GM21447 (cell line): ENCODE results near the gene PRXL2B.
"Not testable (repeated sequence)": the region's sequence is repeated elsewhere in the genome, so short reads cannot be mapped to it uniquely, and the experiment has no call there.

ENCODE experiments used
- ATAC-seq: cut with Tn5 transposase; IDR thresholded peaks from one replicate; pipeline ENCODE4 v1.9.1; 2021; ENCODE audit not compliant: unreplicated experiment

PRXL2B gene

DNA sequence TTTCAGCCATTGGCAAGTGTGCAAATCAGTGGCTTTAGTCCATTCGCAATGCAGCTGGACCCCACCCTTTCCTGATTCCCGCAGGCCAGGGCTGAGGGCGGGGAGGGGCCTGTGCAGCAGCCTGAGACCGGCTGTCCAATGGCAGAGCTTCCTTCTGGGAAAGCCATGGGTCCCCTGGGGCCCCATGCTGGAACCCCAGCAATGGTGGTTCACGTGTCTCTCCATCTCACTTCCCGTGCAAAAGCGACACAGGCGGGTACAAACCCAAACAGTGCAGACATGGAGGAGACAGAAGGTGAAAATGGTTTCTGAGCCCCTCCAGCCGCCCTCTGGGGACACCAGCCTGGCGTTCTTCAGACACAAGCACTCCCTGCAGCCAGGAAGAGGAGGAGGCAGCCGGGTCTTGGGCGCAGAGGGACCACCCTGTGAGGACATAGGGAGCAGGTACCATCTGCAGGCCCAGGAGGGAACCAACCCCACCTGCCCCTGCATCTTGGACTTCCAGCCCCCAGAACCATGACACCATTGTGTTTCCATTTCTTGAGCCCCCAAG is 36.2 kb upstream of the PRXL2B start:
- not testable (repeated sequence) for ATAC-seq

DNA sequence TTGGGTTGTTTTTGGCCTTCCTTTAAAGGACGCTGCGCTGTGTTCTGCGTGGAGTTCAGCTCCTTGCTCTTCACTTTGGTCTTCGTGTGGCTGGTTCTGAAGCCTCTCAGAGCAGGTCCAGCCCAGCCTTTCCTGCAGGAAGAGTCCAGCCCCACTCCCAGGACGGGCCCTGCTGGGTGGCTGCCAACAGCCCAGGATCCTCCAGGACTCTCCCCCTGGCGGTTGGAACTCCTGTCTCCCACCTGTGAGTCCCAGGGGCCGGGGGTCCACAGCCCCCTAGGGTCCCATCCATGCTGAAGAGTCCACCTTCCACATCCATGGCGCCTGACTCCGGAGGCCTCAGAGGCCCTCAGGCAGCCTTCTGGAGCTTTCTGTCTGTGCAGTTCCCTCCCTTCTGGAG is 35.0 kb upstream of the PRXL2B start:
- not testable (repeated sequence) for ATAC-seq

DNA sequence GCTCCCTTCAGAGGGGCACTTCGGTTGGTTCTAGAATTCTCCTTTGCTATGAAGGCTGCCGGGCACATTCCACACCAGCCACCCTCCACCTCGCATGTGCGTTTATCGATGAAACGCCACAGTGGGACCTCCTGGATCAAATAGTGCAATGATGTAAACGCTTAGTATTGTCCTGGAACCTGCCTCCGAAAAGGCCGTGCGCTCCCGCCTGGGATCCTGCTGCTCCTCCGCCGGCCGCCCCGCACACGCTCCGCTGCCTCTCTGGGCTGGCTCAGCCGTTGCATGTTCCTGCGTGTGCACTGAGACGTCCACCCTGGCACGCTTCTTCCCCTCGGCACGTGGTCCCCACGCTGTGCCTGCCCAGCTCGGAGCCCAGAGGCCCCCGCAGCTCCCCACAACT is 34.4 kb upstream of the PRXL2B start:
- ATAC-seq: no peak

DNA sequence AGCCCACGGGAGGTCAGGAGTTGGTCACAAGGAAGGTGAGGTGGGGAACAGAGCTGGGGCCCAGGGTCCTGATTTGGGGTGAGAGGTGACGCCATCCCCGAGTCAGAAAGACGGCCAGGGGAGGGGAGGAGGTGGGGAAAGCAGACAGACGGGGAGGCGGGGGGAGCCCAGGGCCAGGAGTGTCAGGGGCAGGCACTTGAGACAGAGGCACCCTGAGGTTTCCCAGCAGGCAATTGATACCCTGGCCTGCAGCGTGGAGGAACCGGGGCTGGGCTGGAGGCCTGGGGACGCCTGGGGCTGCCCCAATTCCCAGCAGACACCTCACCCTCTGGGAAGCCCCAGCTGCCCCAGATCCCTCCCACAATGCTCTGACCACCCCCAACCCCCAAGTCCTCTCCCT is 33.5 kb upstream of the PRXL2B start:
- not testable (repeated sequence) for ATAC-seq

DNA sequence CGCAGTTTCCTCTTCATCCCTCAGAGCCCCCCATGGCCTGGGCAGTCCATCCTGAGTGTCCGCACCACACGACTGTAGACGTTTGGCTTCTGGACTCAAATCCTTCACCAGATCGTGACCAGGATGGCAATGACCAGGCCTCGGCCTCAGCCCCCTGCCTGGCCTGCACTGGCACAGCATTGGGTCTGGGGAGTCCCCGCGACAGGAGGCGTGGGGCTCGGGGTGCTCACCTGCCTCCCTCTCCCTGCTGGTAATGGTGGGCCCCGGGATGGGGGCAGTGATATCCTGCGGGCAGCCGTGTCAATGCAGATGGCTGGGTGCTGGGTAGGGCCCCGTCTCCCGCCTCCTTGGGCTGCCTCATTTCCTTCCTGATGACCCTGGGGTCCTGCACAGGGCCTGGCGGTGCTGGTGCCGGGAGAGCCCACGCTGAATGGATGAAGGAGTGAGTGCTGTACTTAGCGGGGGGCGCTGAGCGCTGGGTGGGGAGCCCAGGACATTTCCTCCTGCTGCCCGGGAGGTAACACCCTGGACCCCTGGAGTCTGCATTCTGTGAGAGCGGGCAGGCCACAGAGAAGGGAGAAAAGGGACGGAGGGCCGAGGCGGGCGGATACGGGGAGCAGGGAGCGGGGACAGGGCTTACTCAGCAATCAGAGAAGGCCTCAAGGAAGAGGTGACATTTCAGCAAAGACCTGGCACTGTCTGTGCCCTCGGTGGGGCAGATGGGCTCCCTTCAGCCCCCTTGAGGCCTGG is 32.5 kb upstream of the PRXL2B start:
- ATAC-seq: no peak

DNA sequence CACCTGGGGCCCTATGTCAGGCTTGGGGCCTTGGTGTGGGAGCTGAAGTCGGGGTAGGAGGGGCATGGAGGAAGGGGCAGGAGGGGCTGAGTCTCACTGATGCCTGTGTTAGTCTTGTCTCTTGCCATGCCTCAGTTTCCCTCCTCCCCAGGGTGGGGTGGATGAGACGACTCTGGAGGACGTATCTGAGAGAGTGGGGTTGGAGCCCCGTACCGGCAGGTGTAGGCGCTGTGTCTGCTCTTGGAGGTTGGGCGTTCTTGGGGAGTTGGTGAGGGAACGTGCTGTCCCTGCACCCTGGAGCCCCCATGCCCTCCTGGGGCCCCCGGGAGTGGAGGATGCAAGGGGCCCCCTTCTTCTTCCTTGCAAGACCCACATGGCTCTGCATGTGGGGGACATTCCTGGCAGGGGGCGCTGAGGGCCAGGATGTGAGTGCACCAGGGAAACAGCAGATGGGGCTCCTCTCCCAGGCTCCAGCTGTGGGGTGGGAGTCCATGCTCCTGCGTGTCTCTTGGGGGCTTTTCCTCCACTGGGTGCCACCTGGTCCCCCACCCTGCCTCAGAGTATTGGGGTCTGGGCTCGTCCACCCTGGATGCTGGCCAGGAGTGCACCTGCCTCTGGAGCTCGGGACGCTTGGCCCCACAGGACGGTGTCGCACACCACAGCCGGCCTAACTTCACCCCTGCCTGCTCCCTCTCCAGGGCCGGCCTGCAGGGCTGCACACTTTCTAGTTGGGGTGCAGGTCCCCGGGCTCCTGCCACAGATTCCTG is 31.8 kb upstream of the PRXL2B start:
- no peak for ATAC-seq

DNA sequence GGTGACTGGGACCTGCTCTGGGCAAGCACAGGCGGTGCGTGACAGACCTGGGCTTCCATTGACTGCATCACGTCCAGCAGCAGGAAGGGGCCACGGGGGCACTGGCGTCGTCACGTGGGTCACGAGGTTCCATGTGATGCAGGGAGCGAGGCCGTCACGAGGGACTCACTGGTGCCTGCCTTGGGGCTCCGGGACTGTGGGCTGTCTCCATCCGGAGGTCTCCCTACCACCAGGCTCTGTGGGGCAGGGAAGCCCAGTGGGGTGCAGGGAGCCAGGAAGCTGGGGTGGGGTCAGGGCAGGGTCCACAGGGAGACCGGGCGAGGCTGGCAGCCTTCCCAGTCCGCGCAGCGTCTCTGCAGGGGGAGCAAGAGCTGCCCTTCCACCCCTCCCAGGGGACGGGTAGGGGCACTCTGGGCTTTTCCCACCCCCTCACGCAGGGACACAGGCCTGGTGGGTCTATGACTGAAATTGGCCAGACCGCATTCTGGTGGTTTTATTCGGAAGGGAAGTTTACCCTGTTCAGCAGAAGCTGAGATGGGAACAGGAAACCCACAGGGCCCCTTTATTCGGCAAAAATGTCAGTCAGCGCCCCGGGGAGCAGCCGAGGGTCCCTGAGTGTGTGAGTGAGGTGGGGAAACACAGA is 30.8 kb upstream of the PRXL2B start:
- peak; percentile 43 for ATAC-seq

DNA sequence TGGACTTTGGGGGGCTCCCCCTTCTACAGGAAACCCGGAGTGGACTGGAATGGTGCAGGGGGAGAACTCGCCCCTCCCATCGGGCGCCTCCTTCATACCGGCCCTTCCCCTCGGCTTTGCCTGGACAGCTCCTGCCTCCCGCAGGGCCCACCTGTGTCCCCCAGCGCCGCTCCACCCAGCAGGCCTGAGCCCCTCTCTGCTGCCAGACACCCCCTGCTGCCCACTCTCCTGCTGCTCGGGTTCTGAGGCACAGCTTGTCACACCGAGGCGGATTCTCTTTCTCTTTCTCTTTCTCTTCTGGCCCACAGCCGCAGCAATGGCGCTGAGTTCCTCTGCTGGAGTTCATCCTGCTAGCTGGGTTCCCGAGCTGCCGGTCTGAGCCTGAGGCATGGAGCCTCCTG is 30.3 kb upstream of the PRXL2B start, which contains the start of gene TNFRSF14:
Gene TNFRSF14 (plus strand): TSS at position 95 of the 401 bp plus-strand sequence. CDS start 294 bp downstream, at position 389.
- peak; percentile 33 for ATAC-seq

DNA sequence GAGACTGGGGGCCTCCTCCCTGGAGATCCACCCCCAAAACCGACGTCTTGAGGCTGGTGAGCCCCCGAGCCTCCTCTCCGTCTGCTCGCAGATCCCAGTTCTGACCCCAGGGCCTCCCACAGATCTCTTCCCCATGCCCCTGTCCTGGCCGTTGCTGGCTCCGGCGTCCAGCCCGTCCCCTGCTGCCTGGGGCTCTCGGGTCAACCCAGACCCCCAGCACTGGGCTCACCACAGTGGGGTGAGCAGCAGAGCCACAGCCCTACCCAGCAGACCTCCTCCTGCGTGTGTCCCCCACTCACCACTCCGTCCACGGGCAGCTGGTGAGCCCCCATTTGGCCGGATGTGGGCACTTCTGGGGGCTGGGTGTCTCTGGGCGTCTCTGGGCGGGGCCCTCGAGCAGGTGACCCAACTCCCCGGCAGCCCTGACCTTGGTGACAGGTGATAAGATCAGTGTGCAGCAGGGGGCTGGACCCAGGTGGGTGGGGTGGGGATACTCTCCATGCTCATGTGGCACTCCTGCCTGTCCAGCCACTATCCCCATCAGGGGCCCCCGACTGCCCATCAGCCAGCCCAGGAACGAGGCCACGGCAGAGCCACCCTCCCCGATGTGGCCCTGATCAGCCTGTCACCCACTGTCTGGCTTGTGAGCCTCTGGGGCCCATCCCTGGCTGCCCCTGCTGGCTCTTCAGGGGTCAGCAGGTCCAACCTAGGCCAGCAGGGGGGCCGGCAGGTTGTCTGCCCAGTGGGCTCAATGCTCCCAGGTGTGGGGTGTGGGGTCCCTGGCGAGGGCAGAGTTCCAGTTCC is 29.7 kb upstream of the PRXL2B start:
- no peak for ATAC-seq

DNA sequence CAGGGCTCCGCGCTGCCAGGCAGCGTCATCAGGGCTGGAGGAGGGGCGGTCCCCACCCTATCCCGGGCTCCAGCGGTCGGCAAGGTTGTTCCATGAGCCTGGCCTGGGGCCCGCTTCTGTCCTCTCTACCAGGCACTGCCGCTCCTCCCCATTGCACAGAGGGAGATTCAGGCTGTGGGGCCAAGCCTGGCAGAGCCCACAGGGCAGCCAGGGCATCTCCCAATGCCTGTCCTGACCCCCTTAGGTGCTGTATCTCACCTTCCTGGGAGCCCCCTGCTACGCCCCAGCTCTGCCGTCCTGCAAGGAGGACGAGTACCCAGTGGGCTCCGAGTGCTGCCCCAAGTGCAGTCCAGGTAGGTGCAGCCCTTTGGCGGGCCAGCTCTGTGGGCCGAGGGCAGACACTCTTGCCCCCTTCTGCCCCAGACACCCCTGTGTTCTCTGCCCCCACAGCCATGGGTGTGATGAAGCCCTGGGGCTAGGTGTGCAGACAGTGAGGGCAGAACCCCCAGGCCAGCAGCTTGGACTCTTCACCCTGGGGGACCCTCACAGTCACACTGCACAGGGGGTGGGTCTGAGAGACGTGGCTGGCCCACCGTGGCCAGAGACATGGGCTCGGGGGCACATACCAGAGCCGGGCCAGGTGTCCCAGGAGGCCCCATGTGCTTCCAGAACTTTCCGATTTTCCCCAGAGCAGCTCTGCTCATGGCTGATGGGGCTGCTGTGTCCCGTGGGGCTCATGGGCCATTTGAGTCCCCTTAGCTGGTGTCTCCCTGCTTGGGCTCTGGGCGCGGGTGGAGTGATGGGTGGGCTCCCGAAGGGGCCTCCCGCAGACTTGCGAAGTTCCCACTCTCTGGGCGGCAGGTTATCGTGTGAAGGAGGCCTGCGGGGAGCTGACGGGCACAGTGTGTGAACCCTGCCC is 28.8 kb upstream of the PRXL2B start:
- ATAC-seq: no peak

DNA sequence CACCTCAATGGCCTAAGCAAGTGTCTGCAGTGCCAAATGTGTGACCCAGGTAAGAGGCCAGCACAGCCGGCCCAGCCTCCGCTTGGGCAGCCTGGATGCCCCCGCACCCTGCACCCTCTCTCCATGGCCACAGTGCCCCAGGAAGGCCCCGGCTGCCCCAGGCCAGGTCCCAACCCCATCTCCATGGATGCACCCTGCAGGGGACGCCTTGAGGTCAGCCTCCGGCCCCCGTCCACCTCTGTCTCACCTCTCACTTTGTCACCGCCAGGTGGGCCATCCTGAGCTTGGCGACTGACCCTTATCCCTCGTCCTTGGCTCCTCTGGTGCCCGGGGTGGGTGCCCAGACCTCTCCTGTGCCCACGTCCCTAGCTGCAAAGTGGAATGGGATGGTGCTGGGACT is 28.2 kb upstream of the PRXL2B start:
- ATAC-seq: no peak

DNA sequence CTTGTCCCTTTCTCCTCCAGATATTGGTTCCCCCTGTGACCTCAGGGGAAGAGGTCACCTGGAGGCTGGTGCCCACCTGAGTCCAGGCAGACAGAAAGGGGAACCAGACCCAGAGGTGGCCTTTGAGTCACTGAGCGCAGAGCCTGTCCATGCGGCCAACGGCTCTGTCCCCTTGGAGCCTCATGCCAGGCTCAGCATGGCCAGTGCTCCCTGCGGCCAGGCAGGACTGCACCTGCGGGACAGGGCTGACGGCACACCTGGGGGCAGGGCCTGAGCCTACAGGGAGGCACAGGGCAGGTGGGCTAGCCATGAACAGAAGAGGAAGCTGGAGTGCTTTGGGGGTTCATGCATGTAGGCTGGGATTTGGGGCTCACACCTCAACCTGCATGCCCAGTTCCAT is 27.7 kb upstream of the PRXL2B start:
- no peak for ATAC-seq

DNA sequence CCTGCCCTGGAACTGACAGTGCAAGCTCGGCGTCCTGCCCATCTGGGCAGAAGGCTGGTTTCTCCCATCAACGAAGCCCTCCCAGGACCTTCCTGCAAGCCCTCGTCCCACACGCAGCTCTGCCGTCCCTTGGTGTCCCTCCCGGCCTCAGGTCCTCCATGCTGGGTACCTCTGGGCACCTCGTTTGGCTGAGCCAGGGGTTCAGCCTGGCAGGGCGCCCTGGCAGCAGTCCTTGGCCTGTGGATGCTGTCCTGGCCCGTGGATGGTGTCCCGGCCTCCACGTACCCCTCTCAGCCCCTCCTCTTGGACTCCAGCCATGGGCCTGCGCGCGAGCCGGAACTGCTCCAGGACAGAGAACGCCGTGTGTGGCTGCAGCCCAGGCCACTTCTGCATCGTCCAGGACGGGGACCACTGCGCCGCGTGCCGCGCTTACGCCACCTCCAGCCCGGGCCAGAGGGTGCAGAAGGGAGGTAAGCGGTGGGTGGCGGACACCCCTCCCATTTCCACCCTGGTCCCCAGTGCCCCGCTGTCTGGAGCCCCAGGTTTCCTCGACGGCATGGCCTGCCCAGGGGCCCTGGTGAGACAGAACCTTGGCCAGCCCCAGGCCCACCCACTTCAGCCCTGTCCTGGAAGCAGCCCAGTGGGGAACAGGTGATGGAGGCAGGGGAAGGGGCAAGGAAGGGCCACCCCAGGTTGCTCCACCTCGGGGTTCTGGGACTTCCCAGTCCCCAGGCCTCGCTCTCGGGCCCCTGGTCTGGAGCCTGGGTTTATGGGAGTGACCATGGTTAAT is 26.9 kb upstream of the PRXL2B start:
- no peak for ATAC-seq

DNA sequence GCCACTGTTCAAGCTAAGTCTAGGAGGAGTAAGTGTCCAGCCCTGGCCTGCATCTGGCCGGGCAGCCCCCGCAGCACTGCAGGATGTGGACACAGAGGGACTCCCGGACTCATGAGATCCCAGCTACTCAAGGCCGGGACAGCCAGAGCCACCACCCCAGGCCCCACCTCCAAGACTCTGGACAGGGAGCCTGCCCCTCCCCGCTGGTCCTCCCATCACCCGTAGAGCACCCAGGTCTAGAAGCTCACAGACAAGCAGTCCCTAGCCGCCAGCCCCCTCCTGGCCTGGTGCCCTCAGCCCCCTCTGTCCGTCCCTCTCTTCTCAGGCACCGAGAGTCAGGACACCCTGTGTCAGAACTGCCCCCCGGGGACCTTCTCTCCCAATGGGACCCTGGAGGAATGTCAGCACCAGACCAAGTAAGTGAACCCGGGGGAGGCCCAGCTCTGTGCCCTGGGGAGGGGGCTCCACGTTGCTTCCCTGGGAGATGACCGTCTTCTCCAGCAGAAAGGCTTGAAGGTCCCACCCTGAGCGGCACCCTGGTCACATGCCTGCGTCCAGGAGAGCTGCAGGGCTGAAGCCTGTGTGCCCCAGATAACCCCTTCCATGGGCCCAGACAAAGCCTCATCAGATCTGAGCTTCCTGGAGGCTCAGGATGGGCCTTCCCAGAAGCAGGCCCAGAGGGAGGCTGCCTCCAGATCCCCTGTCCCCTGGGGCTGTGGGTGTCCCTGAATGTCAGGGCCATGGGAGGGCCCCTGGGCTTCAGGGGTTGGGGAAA is 26.1 kb upstream of the PRXL2B start:
- ATAC-seq: no peak

DNA sequence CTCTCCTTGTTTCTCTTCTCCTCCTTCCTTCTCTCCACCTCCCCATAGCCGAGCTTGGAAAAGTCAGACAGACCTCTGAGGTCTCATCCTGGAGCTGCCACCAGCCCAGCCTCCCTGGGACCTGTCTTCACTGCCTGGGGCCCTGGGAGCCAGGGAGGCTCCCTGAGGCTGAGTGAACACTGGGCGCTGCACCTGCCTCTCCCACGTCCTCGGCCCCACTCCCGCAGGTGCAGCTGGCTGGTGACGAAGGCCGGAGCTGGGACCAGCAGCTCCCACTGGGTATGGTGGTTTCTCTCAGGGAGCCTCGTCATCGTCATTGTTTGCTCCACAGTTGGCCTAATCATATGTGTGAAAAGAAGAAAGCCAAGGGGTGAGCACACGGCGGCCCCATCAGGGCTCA is 25.1 kb upstream of the PRXL2B start:
- ATAC-seq: no peak

DNA sequence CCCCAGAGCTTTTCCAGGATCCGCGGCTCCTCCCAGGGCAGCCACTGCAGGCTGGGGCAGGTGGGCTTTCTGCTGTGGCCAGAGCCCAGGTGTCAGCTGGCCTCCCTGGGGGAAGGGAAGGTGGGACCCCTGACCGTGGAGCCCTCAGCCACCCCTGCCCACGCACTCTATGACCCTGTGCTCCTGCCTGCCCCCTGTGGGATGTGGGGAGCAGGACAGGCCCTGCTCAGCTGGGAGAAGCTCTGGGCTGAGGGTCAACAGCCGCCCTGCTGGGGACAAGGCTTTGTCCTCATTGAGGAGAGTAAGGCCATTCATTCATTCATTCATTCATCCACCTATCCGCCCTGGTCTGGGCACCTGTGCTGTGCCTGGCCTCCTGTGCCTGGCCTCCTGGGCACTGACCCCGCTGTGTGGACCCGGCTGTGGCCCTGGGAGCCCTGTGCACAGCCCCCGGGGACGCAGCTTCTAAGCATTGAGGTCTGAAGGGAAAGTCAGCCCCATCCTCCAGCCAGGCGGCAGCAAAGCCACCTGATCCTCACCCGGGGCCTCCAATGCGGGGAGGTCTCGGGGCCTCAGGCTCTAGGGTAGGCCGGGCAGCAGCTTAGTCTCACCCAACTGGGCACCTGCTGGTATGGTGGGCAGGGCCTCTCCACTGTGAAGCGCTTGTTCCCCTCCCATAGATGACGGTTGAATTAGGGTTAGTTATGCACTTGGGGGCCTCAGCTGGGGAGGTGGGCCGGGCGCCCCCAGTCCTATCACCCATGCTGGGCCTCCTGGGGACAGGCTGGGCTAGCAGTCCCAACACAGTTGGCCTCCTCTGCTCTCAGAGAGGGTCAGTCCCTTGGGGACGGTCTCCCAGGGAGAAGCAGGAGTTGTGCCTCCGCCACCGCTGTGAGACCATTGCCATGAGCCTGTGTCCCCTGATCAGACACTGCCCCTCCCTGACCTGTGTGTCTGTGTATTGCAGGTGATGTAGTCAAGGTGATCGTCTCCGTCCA is 24.4 kb upstream of the PRXL2B start:
- ATAC-seq: no peak

DNA sequence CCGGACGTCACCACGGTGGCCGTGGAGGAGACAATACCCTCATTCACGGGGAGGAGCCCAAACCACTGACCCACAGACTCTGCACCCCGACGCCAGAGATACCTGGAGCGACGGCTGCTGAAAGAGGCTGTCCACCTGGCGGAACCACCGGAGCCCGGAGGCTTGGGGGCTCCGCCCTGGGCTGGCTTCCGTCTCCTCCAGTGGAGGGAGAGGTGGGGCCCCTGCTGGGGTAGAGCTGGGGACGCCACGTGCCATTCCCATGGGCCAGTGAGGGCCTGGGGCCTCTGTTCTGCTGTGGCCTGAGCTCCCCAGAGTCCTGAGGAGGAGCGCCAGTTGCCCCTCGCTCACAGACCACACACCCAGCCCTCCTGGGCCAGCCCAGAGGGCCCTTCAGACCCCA is 23.4 kb upstream of the PRXL2B start:
- ATAC-seq: no peak
